Uterus (tissue), 4 donors: ENCODE results near the gene PBX2. TPM values are rescaled to one million over a fixed set of nuclear protein-coding genes. Genes with fewer than 3 reads are reported as not detected.

Experiments used
- DNase-seq, 2 donors: peaks; one replicate each; pipeline ENCODE4 v3.0.0-alpha.2; 2019 to 2020
- H3K27ac ChIP-seq, 2 donors: fragments of 200-600 bp; sonication (generic); 1 replicate in 1 of 2; 2 replicates in 1 of 2; pipeline ENCODE4 v1.5.1; 2016 to 2018
- H3K27me3 ChIP-seq, 2 donors: fragments of 200-600 bp; sonication (generic); one replicate each; pipeline ENCODE4 v1.5.1; 2018 to 2019; ENCODE audit warnings: control low read depth in 1 of 2
- H3K36me3 ChIP-seq, 2 donors: fragments of 200-600 bp; sonication (generic); one replicate each; pipeline ENCODE4 v1.5.1; 2019; ENCODE audit warnings: control low read depth in 1 of 2
- H3K4me1 ChIP-seq, 2 donors: fragments of 200-600 bp; sonication (generic); one replicate each; pipeline ENCODE4 v1.5.1; 2018 to 2019; ENCODE audit warnings: control low read depth in 1 of 2
- H3K4me3 ChIP-seq, 2 donors: fragments of 200-600 bp; sonication (generic); 1 replicate in 1 of 2; 2 replicates in 1 of 2; pipeline ENCODE4 v1.5.1; 2018 to 2019; ENCODE audit warnings: mild to moderate bottlenecking in 1 of 2
- H3K9me3 ChIP-seq, 2 donors: fragments of 200-600 bp; sonication (generic); one replicate each; pipeline ENCODE4 v1.5.1; 2019; ENCODE audit warnings: control low read depth in 1 of 2
- CTCF ChIP-seq, 4 experiments: fragments of 200-600 bp in 2 of 4; fragments of 450-650 bp in 2 of 4; sonication (generic) in 2 of 4; IDR thresholded peaks; one replicate each; pipeline ENCODE4 v1.5.1; 2016 to 2019; ENCODE audit warnings: antibody characterized with exemption in 4 of 4, mild to moderate bottlenecking in 2 of 4, moderate library complexity in 1 of 4
- POLR2A ChIP-seq, 2 donors: fragments of 450-650 bp; IDR thresholded peaks; one replicate each; pipeline ENCODE4 v1.6.1; 2016; ENCODE audit warnings: antibody characterized with exemption in 2 of 2, mild to moderate bottlenecking in 1 of 2, moderate library complexity in 1 of 2
- intact Hi-C: fragments of 100-400 bp; cut with DNase I; formaldehyde crosslinking; loops from one replicate; pipeline ENCODE4 v1.15.1; 2023; ENCODE audit warnings: low total_unique reads
- total RNA-seq, 4 donors: library from RNA; depleted of rRNA in 3 of 4; stranded (reverse); fragments of >200 nt in 3 of 4; gene quantifications; one replicate each; pipeline versions ENCODE4 v1.1.0 to v1.2.4, GENCODE V29; 2014 to 2023
- donor health status: DM: yes; HTN: yes; CAD: no.

PBX2 gene
- total RNA-seq, 4 donors from 2014 or later, result 35.1 to 150 (median 57.7) TPM

DNA sequence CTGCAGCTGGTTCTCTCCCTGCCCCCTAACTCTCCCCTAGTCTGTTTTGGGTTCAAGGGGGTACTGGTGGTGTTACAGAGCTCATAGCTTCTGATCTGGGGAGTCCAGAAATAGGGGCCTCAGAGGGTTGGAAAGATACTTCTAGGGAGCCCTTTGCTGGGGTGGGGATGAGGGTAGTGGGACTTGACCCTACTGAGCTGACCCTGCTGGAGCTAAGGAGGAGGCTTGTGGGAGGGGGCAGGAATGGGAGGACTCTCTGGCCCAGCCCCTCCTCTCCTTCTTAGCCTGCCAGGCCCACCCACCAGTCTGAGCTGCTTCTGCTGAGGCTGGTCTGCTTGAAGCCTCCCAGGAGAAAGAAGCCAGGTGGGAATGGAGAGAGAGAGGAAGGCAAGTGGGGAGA lies 25.7 kb downstream of the PBX2 start, which contains the start of gene EGFL8:
Gene EGFL8, plus strand, starts transcription at position 301 of the 400 bp plus-strand sequence. CDS start 1,571 bp downstream, outside the sequence.
- TF ChIP-seq POLR2A (IDR thresholded peaks at IDR 0.05) (no peak), CTCF (IDR thresholded peaks at IDR 0.05) (no peak)
- H3K4me1 ChIP-seq, result no peaks in the 10 kb centered on the region
- no peak for DNase-seq
- intact Hi-C loops, result no loop called here
- no peaks in the 10 kb centered on the region for H3K9me3 ChIP-seq
- no peaks in the 10 kb centered on the region for H3K36me3 ChIP-seq
- no peak within 1 kb of the TSS for H3K4me3 ChIP-seq
- H3K27me3 ChIP-seq, result no peaks in the 10 kb centered on the region
- H3K27ac ChIP-seq, result peak within 1 kb of the TSS; percentile 18 to 23

GRCh38 chr6:32163559-32164258 lies 26.3 kb downstream of the PBX2 start:
- Histone ChIP-seq H3K36me3 (no peaks in the 10 kb centered on the region), H3K9me3 (no peaks in the 10 kb centered on the region), H3K4me3 (no peak overlapping the region), H3K27ac (peak overlapping the region; percentile 18 to 23), H3K4me1 (no peaks in the 10 kb centered on the region), H3K27me3 (no peaks in the 10 kb centered on the region)
- intact Hi-C loops, result no loop called here
- DNase-seq, result no peak
- TF ChIP-seq POLR2A (IDR thresholded peaks at IDR 0.05) (no peak), CTCF (IDR thresholded peaks at IDR 0.05) (no peak)

DNA sequence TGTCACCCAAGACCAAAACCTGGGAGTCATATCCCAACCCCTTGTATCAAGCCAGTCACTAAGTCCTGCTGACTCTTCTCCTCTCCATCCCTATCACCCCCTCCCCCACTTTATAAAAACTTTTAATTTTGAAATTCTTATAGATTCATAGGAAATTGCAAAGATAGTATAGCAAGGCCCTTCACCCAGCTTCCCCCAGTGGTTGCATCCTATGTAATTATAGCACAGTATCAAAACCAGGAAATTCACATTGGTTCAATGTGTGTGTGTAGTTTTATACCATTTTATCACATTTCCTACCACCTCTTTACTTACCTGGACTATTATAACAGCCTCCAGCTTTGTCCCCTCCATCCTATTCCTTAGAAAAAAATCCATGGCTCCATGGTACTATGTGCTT lies 31.9 kb downstream of the PBX2 start:
- Histone ChIP-seq H3K36me3 (no peaks in the 10 kb centered on the region), H3K27me3 (no peaks in the 10 kb centered on the region), H3K4me3 (no peak overlapping the region), H3K9me3 (no peaks in the 10 kb centered on the region), H3K4me1 (peaks cover 0 to 8% of the 10 kb centered on the region in 2 donors), H3K27ac (no peak overlapping the region)
- intact Hi-C loops, result no loop called here
- TF ChIP-seq POLR2A (IDR thresholded peaks at IDR 0.05) (no peak), CTCF (IDR thresholded peaks at IDR 0.05) (no peak)
- DNase-seq, result no peak

GRCh38 chr6:32156891-32157290 lies 33.1 kb downstream of the PBX2 start:
- Histone ChIP-seq H3K4me3 (no peak overlapping the region), H3K4me1 (peaks cover 5 to 17% of the 10 kb centered on the region in 2 donors), H3K27me3 (no peaks in the 10 kb centered on the region), H3K36me3 (no peaks in the 10 kb centered on the region), H3K9me3 (no peaks in the 10 kb centered on the region), H3K27ac (no peak overlapping the region)
- intact Hi-C loops, result no loop called here
- TF ChIP-seq POLR2A (IDR thresholded peaks at IDR 0.05) (no peak), CTCF (IDR thresholded peaks at IDR 0.05) (no peak)
- DNase-seq, result no peak

DNA sequence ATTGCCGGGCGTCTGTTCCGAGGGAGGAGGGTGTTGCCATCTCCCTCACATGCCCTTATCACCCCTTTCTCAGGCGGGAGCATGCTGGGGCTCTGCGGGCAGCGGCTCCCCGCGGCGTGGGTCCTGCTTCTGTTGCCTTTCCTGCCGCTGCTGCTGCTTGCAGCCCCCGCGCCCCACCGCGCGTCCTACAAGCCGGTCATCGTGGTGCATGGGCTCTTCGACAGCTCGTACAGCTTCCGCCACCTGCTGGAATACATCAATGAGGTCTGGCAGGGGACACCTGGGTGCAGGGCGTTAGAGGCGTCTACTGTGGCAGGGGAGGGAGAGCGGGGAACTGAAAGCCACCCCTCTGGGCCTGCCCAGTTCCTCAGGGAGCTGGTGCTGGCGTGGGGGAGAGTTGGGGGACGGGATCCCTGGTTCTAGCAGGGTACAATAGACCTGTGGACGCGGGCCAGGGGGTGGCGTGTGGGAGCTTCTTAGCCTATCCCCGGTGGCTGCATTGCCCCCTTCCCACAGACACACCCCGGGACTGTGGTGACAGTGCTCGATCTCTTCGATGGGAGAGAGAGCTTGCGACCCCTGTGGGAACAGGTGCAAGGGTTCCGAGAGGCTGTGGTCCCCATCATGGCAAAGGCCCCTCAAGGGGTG lies 35.4 kb downstream of the PBX2 start:
- intact Hi-C loops, result no loop called here
- H3K27ac ChIP-seq, result peak overlapping the region; percentile 93 to 97
- peaks cover 5 to 17% of the 10 kb centered on the region in 2 donors for H3K4me1 ChIP-seq
- H3K9me3 ChIP-seq, result no peaks in the 10 kb centered on the region
- peak overlapping the region; percentile 68 to 86 for H3K4me3 ChIP-seq
- TF ChIP-seq POLR2A (IDR thresholded peaks at IDR 0.05), result no peak
- peak; percentile 50 to 75 (median 62) for TF ChIP-seq CTCF (IDR thresholded peaks at IDR 0.05)
- H3K27me3 ChIP-seq, result no peaks in the 10 kb centered on the region
- no peaks in the 10 kb centered on the region for H3K36me3 ChIP-seq
- peak; percentile 65 to 71 for DNase-seq
